GM12878 (cell line): ENCODE results near the gene PAX7. TPM values are rescaled to one million over a fixed set of nuclear protein-coding genes. Genes with fewer than 3 reads are reported as not detected.

Experiments used
- ATAC-seq: fragments of 200-7000 bp; cut with Tn5 transposase; 3 replicates; pipeline ENCODE4 v1.9.1; 2020; ENCODE audit warnings: mild to moderate bottlenecking, moderate library complexity
- BruUV-seq: library from RNA; stranded (reverse); fragments of 400-500 nt; replicated peaks from 2 replicates; lab custom pipeline; 2021; lab: Mats Ljungman, UMichigan
- CTCF ChIA-PET: fragments of 300-600 bp; sonication (Branson Sonifier 250); formaldehyde crosslinking; extraction: SDS; loops from one replicate; lab custom pipeline; 2021; ENCODE audit warnings: inconsistent platforms; lab: Yijun Ruan, JAX
- POLR2A ChIA-PET: fragments of 350-600 bp; formaldehyde crosslinking; extraction: SDS; loops from one replicate; lab custom pipeline; 2021; ENCODE audit warnings: inconsistent platforms; lab: Charles Lee
- RAD21 ChIA-PET: fragments of 300-600 bp; sonication (Branson Sonifier 250); formaldehyde crosslinking; loops from one replicate; lab custom pipeline; 2023; ENCODE audit warnings: antibody characterized with exemption; ENCODE audit not compliant: unreplicated experiment; lab: Charles Lee
- SMC1A ChIA-PET: fragments of 300-600 bp; sonication (Branson Sonifier 250); formaldehyde crosslinking; loops from one replicate; lab custom pipeline; 2023; ENCODE audit not compliant: unreplicated experiment, uncharacterized antibody; lab: Charles Lee
- DNase-seq: peaks from one replicate; pipeline ENCODE4 v3.0.0-alpha.2; 2011; ENCODE audit warnings: low read depth, low spot score
- FAIRE-seq: peaks from 3 replicates; lab custom pipeline; 2011; peaks lifted over from hg19 to GRCh38; lab: Jason Lieb, UNC
- H2AFZ ChIP-seq: 2 replicates; pipeline ENCODE4 v1.6.0; 2011; ENCODE audit warnings: low read depth, low read length, control low read depth; ENCODE audit not compliant: control insufficient read depth
- H3K27ac ChIP-seq: 2 replicates; pipeline ENCODE4 v1.5.1; 2011; ENCODE audit warnings: control low read depth; ENCODE audit not compliant: control insufficient read depth, insufficient read depth
- H3K27me3 ChIP-seq, 2 experiments: replicated peaks in 1 of 2; 2 replicates each; pipeline versions ENCODE4 v1.6.0 to v1.6.1; 2011; ENCODE audit warnings: low read length in 1 of 2; ENCODE audit not compliant: control insufficient read depth in 2 of 2, insufficient read depth in 2 of 2
- H3K36me3 ChIP-seq, 2 experiments: 2 replicates each; pipeline ENCODE4 v1.5.1; 2011; ENCODE audit warnings: low read length in 1 of 2; ENCODE audit not compliant: control insufficient read depth in 2 of 2, insufficient read depth in 2 of 2
- H3K4me1 ChIP-seq: 2 replicates; pipeline ENCODE4 v1.6.1; 2011; ENCODE audit warnings: mild to moderate bottlenecking, low read length, moderate library complexity, mixed read lengths; ENCODE audit not compliant: control insufficient read depth, insufficient read depth
- H3K4me2 ChIP-seq: 2 replicates; pipeline ENCODE4 v1.6.0; 2011; ENCODE audit warnings: control low read depth; ENCODE audit not compliant: control insufficient read depth, insufficient read depth
- H3K4me3 ChIP-seq: fragments of 200-600 bp; sonication (generic); 2 replicates; pipeline ENCODE4 v1.5.1; 2016
- H3K79me2 ChIP-seq: 2 replicates; pipeline ENCODE4 v1.6.0; 2011; ENCODE audit warnings: low read length; ENCODE audit not compliant: control insufficient read depth, insufficient read depth
- H3K9ac ChIP-seq: 2 replicates; pipeline ENCODE4 v1.8.0; 2011; ENCODE audit warnings: low read length, control low read depth, mixed read lengths; ENCODE audit not compliant: control insufficient read depth, insufficient read depth
- H3K9me3 ChIP-seq: replicated peaks from 3 replicates; pipeline ENCODE4 v1.5.1; 2011; ENCODE audit warnings: mild to moderate bottlenecking, low read length; ENCODE audit not compliant: control insufficient read depth, insufficient read depth
- H4K20me1 ChIP-seq: 2 replicates; pipeline ENCODE4 v1.6.0; 2011; ENCODE audit not compliant: control insufficient read depth, insufficient read depth
- BMI1 ChIP-seq: fragments of 450-650 bp; IDR thresholded peaks from 2 replicates; pipeline ENCODE4 v1.6.1; 2016; ENCODE audit warnings: mild to moderate bottlenecking, moderate library complexity, borderline replicate concordance
- DPF2 ChIP-seq: fragments of 450-650 bp; IDR thresholded peaks from 2 replicates; pipeline ENCODE4 v1.6.1; 2017; ENCODE audit warnings: mild to moderate bottlenecking
- GATAD2B ChIP-seq: fragments of 450-650 bp; conservative IDR thresholded peaks from 2 replicates; pipeline ENCODE4 v1.6.1; 2017; ENCODE audit warnings: low read depth, mild to moderate bottlenecking, moderate library complexity
- JUNB ChIP-seq: IDR thresholded peaks from 2 replicates; pipeline ENCODE4 v1.6.1; 2016; ENCODE audit warnings: antibody characterized with exemption, mild to moderate bottlenecking
- MYB ChIP-seq: fragments of 150-350 bp; IDR thresholded peaks from 2 replicates; pipeline ENCODE4 v1.6.1; 2014; ENCODE audit warnings: mild to moderate bottlenecking, low read depth, low read length, borderline replicate concordance
- NR2F1 ChIP-seq: fragments of 450-650 bp; conservative IDR thresholded peaks from 2 replicates; pipeline ENCODE4 v1.6.1; 2017; ENCODE audit warnings: mild to moderate bottlenecking
- PAX8 ChIP-seq: fragments of 450-650 bp; IDR thresholded peaks from 2 replicates; pipeline ENCODE4 v1.6.1; 2017; ENCODE audit warnings: mild to moderate bottlenecking, moderate library complexity
- RELA ChIP-seq: fragments of 450-650 bp; IDR thresholded peaks from 2 replicates; pipeline ENCODE4 v1.8.0; 2014; ENCODE audit warnings: borderline replicate concordance; ENCODE audit not compliant: partially characterized antibody
- SREBF2 ChIP-seq: IDR thresholded peaks from 2 replicates; pipeline ENCODE4 v1.6.1; 2012; ENCODE audit warnings: mild to moderate bottlenecking, low read length
- SUPT20H ChIP-seq: IDR thresholded peaks from 2 replicates; pipeline ENCODE4 v1.6.1; 2011; ENCODE audit warnings: low read depth, mild to moderate bottlenecking, low read length, moderate library complexity, borderline replicate concordance; ENCODE audit not compliant: control insufficient read depth
- TAF1 ChIP-seq: IDR thresholded peaks from 2 replicates; pipeline ENCODE4 v1.6.1; 2011; ENCODE audit warnings: mild to moderate bottlenecking, low read depth, low read length, borderline replicate concordance
- TCF7 ChIP-seq: IDR thresholded peaks from 2 replicates; pipeline ENCODE4 v1.6.1; 2014; ENCODE audit warnings: antibody characterized with exemption, borderline replicate concordance
- WGBS: methylation state at CpG from one replicate; pipeline ENCODE4 v1.1.6; 2016; ENCODE audit warnings: low lambda C conversion rate; ENCODE audit not compliant: insufficient replicate concordance, insufficient coverage; ENCODE audit errors: missing lambda C conversion rate; 5-methylcytosine and 5-hydroxymethylcytosine counted together
- in situ Hi-C: fragments of 300-500 bp; cut with MboI; formaldehyde crosslinking; loops from 9 replicates; pipeline ENCODE4 v1.14.3; 2018; ENCODE audit warnings: mixed read lengths
- intact Hi-C: fragments of 100-400 bp; cut with micrococcal nuclease; formaldehyde crosslinking; loops from one replicate; pipeline ENCODE4 v1.14.2; 2022; ENCODE audit not compliant: unreplicated experiment
- polyA plus RNA-seq, 11 experiments: library from polyadenylated mRNA; depleted of rRNA in 4 of 11; unstranded in 6 of 11; stranded (reverse) in 5 of 11; fragments of >200 nt; fragmentation: Nextera tagmentation in 4 of 11; fragmentation: Illumina TruSeq in 1 of 11; extraction: Ambion mirVana in 4 of 11; extraction: Trizol in 1 of 11; gene quantifications; 1 replicate in 1 of 11; 2 replicates in 10 of 11; pipeline versions ENCODE4 v1.2.1 to v1.2.3, GENCODE V29; 2011 to 2016; ENCODE audit warnings: inconsistent platforms in 2 of 11, missing spikeins in 2 of 11, low read depth in 1 of 11
- total RNA-seq, 4 experiments: library from RNA; depleted of rRNA in 3 of 4; stranded (reverse); fragments of >200 nt in 3 of 4; fragmentation: Illumina TruSeq in 1 of 4; extraction: Trizol in 1 of 4; gene quantifications; 2 replicates each; pipeline versions ENCODE4 v1.2.1 to v1.2.3, GENCODE V29; 2013 to 2021
- TF ChIP-seq, protein P1 (sequence below): fragments of 450-650 bp; IDR thresholded peaks from 2 replicates; pipeline ENCODE4 v1.6.1; 2017; ENCODE audit warnings: borderline replicate concordance

The PAX7 gene
- total and polyA plus RNA-seq, 10 of the 15 experiments (the other 5 are each of a cell fraction or from before 2014, with no cell fraction given), result not detected

DNA sequence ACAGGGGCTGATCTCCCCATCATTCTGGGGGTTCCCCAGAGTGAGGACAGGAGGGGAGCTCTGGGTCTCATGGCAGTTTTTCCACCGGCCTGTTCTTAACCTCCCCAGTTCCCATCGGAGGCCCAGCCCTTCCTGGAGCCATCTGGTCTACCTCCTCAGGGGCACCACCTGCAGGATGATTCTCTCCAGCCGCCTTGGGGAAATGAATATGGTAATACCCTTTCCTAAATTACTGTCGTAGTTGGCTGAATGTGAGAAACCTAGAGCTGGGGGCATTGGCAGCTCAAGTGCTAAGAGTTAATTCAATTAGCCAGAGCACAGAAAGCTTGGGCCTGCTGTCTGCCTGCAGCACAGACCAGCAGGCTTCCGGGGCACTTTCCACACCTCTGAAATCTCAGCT is 163.9 kb downstream of the PAX7 start (continued):
- TF ChIP-seq, protein P1, sequence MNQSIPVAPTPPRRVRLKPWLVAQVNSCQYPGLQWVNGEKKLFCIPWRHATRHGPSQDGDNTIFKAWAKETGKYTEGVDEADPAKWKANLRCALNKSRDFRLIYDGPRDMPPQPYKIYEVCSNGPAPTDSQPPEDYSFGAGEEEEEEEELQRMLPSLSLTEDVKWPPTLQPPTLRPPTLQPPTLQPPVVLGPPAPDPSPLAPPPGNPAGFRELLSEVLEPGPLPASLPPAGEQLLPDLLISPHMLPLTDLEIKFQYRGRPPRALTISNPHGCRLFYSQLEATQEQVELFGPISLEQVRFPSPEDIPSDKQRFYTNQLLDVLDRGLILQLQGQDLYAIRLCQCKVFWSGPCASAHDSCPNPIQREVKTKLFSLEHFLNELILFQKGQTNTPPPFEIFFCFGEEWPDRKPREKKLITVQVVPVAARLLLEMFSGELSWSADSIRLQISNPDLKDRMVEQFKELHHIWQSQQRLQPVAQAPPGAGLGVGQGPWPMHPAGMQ, result no peak
- TF ChIP-seq, all 136 proteins: peak for 0

GRCh38 chr1:18795002-18795689 is 164.5 kb downstream of the PAX7 start:
- CTCF ChIA-PET, result no interaction called here
- H2AFZ ChIP-seq, result no peak overlapping the region
- H3K4me2 ChIP-seq, result no peak overlapping the region
- no peak overlapping the region for H3K4me3 ChIP-seq
- H3K27ac ChIP-seq, result no peak overlapping the region
- DNase-seq, result no peak
- no peaks in the 10 kb centered on the region for H3K4me1 ChIP-seq
- BruUV-seq, result no TSS peak
- H4K20me1 ChIP-seq, result no peaks in the 10 kb centered on the region
- TF ChIP-seq SREBF2, result no peak
- TF ChIP-seq SUPT20H, result no peak
- no peak for TF ChIP-seq BMI1
- no peak for TF ChIP-seq RELA
- TF ChIP-seq NR2F1, result no peak
- TF ChIP-seq MYB, result no peak
- no peak for TF ChIP-seq PAX8
- no peak for TF ChIP-seq DPF2
- no peak for TF ChIP-seq TCF7
- no peak for TF ChIP-seq GATAD2B
- TF ChIP-seq TAF1, result no peak
- no peak for TF ChIP-seq JUNB
- TF ChIP-seq, all 136 proteins: peak for 0
- no peak overlapping the region for H3K9ac ChIP-seq
- 34% methylated on average over 14 of the region's 14 CpGs for WGBS
- FAIRE-seq (no peak), ATAC-seq (no peak)
- ChIA-PET POLR2A (no interaction called here), RAD21 (no interaction called here), SMC1A (no interaction called here)
- H3K9me3 ChIP-seq, result no peaks in the 10 kb centered on the region
- no peaks in the 10 kb centered on the region for H3K36me3 ChIP-seq
- in situ Hi-C loops (no loop called here), intact Hi-C loops (no loop called here)
- H3K27me3 ChIP-seq, result peaks cover 0 to 4% of the 10 kb centered on the region in 2 experiments; a peak in 2 of 4 replicates
- H3K79me2 ChIP-seq, result no peaks in the 10 kb centered on the region
